Ammon's horn (tissue), 1 donor: ENCODE data around the gene ZBTB20.
A peak's percentile ranks its signal among the peaks of the same experiment; 100 is the strongest.

Experiments
- DNase-seq: peaks from one replicate; pipeline ENCODE4 v3.0.0-alpha.2; 2016; ENCODE audit warnings: low spot score

The ZBTB20 gene

GRCh38 chr3:114762144-114762543 lies 384.9 kb downstream of the ZBTB20 start:
- DNase-seq: no peak

GRCh38 chr3:114760679-114761078 lies 386.4 kb downstream of the ZBTB20 start:
- DNase-seq: no peak

GRCh38 chr3:114758831-114759699 lies 388.0 kb downstream of the ZBTB20 start:
- DNase-seq: no peak

- peak; percentile 37 for DNase-seq
Observed at GRCh38 chr3:114756506-114757279, 390.4 kb downstream of the ZBTB20 start.

GRCh38 chr3:114746502-114746901 lies 400.6 kb downstream of the ZBTB20 start:
- DNase-seq: no peak

GRCh38 chr3:114745322-114746240 lies 401.5 kb downstream of the ZBTB20 start:
- DNase-seq: no peak

- no peak for DNase-seq
Observed at GRCh38 chr3:114743746-114744485, 403.2 kb downstream of the ZBTB20 start.

GRCh38 chr3:114741066-114741465 lies 406.0 kb downstream of the ZBTB20 start:
- no peak for DNase-seq

GRCh38 chr3:114739627-114740026 lies 407.5 kb downstream of the ZBTB20 start:
- no peak for DNase-seq

- DNase-seq: no peak
Observed at GRCh38 chr3:114732353-114732752, 414.7 kb downstream of the ZBTB20 start.

- no peak for DNase-seq
Observed at GRCh38 chr3:114730397-114730796, 416.7 kb downstream of the ZBTB20 start.

- DNase-seq: no peak
Observed at GRCh38 chr3:114727373-114727772, 419.7 kb downstream of the ZBTB20 start.

GRCh38 chr3:114725966-114726365 lies 421.1 kb downstream of the ZBTB20 start:
- no peak for DNase-seq

- no peak for DNase-seq
Observed at GRCh38 chr3:114722530-114722929, 424.6 kb downstream of the ZBTB20 start.

- DNase-seq: no peak
Observed at GRCh38 chr3:114721864-114722263, 425.2 kb downstream of the ZBTB20 start.

GRCh38 chr3:114721209-114721608 lies 425.9 kb downstream of the ZBTB20 start:
- no peak for DNase-seq

- no peak for DNase-seq
Observed at GRCh38 chr3:114718898-114719210, 428.2 kb downstream of the ZBTB20 start.

GRCh38 chr3:114718071-114718897 lies 428.8 kb downstream of the ZBTB20 start:
- no peak for DNase-seq

- no peak for DNase-seq
Observed at GRCh38 chr3:114716916-114717315, 430.2 kb downstream of the ZBTB20 start.

GRCh38 chr3:114716126-114716525 lies 431.0 kb downstream of the ZBTB20 start:
- no peak for DNase-seq
